ENCODE data around the gene ARSB. TPM values are rescaled to one million over a fixed set of nuclear protein-coding genes. Genes with fewer than 3 reads are reported as not detected.

Gene ARSB
- total RNA-seq, 1 donor from 2014 or later: 23.5 TPM

DNA sequence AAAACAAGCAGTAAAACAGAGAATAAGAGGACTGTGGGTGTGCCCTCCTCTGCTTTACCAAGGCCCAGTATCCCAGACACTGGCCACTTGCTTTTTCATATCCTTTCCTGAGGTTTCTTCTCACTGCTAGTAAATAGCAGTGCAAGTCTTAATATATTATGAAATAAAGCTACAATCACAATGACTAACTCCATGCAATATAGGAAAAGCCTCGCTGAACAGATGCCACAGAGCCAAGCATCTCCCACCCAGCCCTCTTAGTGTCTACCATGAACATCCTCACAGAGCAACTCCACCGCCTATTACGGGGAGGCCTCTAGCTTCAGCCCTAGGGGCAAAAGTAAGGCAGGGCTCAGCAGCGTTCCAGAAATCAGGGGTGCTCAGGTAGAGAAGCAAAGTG is 205.8 kb downstream of the ARSB start:
- Mint-ChIP-seq H3K9me3 (ENCODE audit: unreplicated experiment) (peaks cover 4% of the 10 kb centered on the region), H3K4me1 (ENCODE audit: low read depth, unreplicated experiment) (peaks cover 4% of the 10 kb centered on the region), H3K27ac (ENCODE audit: unreplicated experiment) (no peak overlapping the region), H3K36me3 (ENCODE audit: unreplicated experiment) (peaks cover 12% of the 10 kb centered on the region), H3K4me3 (ENCODE audit: unreplicated experiment) (no peak overlapping the region), H3K27me3 (ENCODE audit: unreplicated experiment) (no peaks in the 10 kb centered on the region)
- DNase-seq: no peak
- TF ChIP-seq, protein P1, sequence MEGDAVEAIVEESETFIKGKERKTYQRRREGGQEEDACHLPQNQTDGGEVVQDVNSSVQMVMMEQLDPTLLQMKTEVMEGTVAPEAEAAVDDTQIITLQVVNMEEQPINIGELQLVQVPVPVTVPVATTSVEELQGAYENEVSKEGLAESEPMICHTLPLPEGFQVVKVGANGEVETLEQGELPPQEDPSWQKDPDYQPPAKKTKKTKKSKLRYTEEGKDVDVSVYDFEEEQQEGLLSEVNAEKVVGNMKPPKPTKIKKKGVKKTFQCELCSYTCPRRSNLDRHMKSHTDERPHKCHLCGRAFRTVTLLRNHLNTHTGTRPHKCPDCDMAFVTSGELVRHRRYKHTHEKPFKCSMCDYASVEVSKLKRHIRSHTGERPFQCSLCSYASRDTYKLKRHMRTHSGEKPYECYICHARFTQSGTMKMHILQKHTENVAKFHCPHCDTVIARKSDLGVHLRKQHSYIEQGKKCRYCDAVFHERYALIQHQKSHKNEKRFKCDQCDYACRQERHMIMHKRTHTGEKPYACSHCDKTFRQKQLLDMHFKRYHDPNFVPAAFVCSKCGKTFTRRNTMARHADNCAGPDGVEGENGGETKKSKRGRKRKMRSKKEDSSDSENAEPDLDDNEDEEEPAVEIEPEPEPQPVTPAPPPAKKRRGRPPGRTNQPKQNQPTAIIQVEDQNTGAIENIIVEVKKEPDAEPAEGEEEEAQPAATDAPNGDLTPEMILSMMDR (IDR thresholded peaks at IDR 0.05; ENCODE audit: partially characterized antibody, unreplicated experiment): no peak

DNA sequence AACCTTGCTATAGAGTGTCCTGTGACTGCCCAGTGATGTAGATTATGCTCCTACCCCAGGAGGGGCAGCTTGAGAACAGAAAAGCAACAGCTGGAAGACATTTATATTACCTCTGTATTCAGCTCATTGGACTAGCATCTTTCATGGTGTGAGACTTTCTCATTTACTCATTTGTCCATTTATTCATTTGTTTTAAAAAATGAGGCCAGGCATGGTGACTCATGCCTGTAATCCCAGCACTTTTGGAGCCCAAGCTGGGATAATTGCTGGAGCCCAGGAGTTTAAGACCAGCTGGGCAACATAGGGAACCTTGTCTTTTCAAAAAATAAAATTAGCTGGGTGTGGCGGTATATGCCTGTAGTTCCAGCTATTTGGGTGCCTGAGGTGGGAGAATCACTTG is 206.6 kb downstream of the ARSB start:
- TF ChIP-seq, protein P1 (IDR thresholded peaks at IDR 0.05; ENCODE audit: partially characterized antibody, unreplicated experiment): no peak
- Mint-ChIP-seq H3K27me3 (ENCODE audit: unreplicated experiment) (no peaks in the 10 kb centered on the region), H3K4me3 (ENCODE audit: unreplicated experiment) (no peak overlapping the region), H3K27ac (ENCODE audit: unreplicated experiment) (no peak overlapping the region), H3K4me1 (ENCODE audit: low read depth, unreplicated experiment) (peaks cover 4% of the 10 kb centered on the region), H3K36me3 (ENCODE audit: unreplicated experiment) (peaks cover 7% of the 10 kb centered on the region), H3K9me3 (ENCODE audit: unreplicated experiment) (peaks cover 4% of the 10 kb centered on the region)
- DNase-seq: no peak

DNA sequence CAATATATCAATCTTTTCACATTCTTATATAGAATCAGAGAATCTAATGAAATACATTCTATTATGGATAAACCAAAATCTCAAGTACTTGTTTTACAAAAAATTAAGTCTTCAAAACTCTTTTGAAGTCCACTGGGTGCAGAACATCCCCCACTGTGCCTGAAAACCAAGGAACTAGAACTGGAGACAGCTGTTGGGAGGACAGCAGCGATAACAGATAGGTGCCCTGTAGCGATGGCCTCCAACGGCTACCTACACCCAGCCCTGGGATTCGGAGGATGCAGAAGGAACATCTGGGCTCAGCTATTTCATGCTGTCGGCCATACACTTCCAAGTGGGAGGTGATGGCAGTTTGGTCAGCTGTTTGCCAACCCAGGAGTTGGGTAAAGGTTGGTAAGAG is 207.2 kb downstream of the ARSB start:
- no peak for DNase-seq
- Mint-ChIP-seq H3K27me3 (ENCODE audit: unreplicated experiment) (no peaks in the 10 kb centered on the region), H3K9me3 (ENCODE audit: unreplicated experiment) (peaks cover 4% of the 10 kb centered on the region), H3K36me3 (ENCODE audit: unreplicated experiment) (peaks cover 7% of the 10 kb centered on the region), H3K27ac (ENCODE audit: unreplicated experiment) (no peak overlapping the region), H3K4me1 (ENCODE audit: low read depth, unreplicated experiment) (peaks cover 4% of the 10 kb centered on the region), H3K4me3 (ENCODE audit: unreplicated experiment) (no peak overlapping the region)
- TF ChIP-seq, protein P1 (IDR thresholded peaks at IDR 0.05; ENCODE audit: partially characterized antibody, unreplicated experiment): no peak

DNA sequence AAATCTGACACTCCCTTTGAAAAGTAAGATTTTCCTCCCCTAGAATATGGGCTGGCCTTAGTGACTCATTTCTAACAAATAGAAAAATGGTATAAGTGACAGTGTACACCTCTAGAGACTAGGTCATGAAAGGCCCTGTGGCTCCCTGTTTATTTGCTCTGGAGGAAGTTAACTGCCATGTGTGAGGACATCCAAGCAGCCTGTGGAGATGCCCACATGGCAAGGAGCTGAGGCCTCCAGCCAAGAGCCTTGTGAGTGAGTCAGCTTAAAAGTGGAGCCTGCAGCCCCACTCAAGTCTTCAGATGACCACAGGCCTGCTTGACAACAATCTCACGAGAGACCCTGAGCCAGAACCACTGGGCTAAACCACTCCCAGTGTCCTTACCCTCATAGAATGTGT is 208.5 kb downstream of the ARSB start:
- H3K27ac Mint-ChIP-seq (ENCODE audit: unreplicated experiment): no peak overlapping the region
- no peak overlapping the region for H3K4me3 Mint-ChIP-seq (ENCODE audit: unreplicated experiment)
- TF ChIP-seq, protein P1 (IDR thresholded peaks at IDR 0.05; ENCODE audit: partially characterized antibody, unreplicated experiment): no peak
- peaks cover 4% of the 10 kb centered on the region for H3K4me1 Mint-ChIP-seq (ENCODE audit: low read depth, unreplicated experiment)
- no peak for DNase-seq
- no peaks in the 10 kb centered on the region for H3K27me3 Mint-ChIP-seq (ENCODE audit: unreplicated experiment)
- peaks cover 4% of the 10 kb centered on the region for H3K9me3 Mint-ChIP-seq (ENCODE audit: unreplicated experiment)
- H3K36me3 Mint-ChIP-seq (ENCODE audit: unreplicated experiment): peaks cover 7% of the 10 kb centered on the region

DNA sequence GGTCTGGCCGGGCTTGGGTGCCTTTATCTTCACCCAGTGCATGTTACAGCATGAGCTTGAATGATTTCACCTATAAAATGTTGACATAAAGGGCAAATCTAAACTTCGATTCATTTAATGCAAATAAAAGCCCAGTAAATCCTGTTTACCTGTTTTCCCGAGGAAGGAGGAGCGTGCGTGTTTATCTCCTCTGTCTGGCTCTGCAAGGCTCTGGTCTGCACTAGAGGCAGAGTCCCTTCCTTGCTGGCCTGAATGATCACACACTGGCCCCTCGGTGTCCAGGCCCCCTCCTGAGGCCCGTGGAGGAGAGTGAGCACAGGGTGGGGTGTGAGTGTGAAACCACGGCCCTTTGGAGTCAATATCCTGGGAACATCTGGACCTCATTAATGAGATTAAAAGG is 211.5 kb downstream of the ARSB start:
- no peak overlapping the region for H3K4me3 Mint-ChIP-seq (ENCODE audit: unreplicated experiment)
- TF ChIP-seq, protein P1 (IDR thresholded peaks at IDR 0.05; ENCODE audit: partially characterized antibody, unreplicated experiment): no peak
- H3K36me3 Mint-ChIP-seq (ENCODE audit: unreplicated experiment): no peaks in the 10 kb centered on the region
- no peaks in the 10 kb centered on the region for H3K9me3 Mint-ChIP-seq (ENCODE audit: unreplicated experiment)
- no peak for DNase-seq
- no peaks in the 10 kb centered on the region for H3K27me3 Mint-ChIP-seq (ENCODE audit: unreplicated experiment)
- no peaks in the 10 kb centered on the region for H3K4me1 Mint-ChIP-seq (ENCODE audit: low read depth, unreplicated experiment)
- no peak overlapping the region for H3K27ac Mint-ChIP-seq (ENCODE audit: unreplicated experiment)
